ENCODE results near the gene PRRG4. TPM values are rescaled to one million over a fixed set of nuclear protein-coding genes. Genes with fewer than 3 reads are reported as not detected.

The PRRG4 gene
- total and polyA plus RNA-seq, 2 experiments from 2014 or later: 1.6 to 1.9 TPM

DNA sequence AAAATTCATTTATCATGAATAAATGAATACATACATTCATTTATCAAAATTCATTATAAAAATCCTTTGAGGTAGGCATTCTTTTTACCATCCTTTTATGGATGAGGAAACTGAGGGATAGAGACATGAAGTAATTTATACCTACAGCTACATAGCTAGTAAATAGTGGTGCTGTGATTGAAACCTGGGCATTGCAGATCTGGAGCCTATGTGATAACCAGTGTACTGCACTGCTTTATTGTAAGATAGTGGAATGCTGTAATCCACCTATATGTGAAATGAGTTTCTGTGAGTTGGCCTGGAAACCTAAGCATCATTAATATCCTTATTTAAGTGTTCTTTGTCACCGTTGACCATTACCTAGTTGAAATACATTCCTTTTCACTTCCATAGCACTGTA is 67.4 kb downstream of the PRRG4 start:
- peaks cover 58% of the 10 kb centered on the region for H3K4me1 Mint-ChIP-seq
- no peak overlapping the region for H3K27ac Mint-ChIP-seq

DNA sequence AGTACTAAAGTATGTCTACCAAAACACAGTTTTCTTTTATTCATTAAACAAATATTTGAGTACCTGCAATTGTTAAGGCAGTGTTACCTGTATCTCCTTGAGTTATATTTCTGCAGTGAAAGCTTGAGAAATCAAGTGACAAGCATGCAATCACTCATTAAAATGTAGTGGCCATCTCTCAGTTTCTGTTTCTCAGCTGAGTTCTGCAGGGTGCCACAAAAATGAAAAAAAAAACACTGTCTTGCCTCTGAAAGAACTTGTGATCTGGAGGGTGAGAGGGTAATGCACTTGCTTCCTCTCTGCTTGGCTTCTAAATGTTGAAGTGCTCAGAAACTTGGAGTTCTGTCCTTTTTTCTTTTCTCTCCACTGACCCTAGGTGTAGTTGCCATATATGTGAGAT is 69.7 kb downstream of the PRRG4 start:
- H3K4me2 ChIP-seq: no peak overlapping the region
- peaks cover 4% of the 10 kb centered on the region; the same call in 1 of the 2 replicates for H3K36me3 ChIP-seq (ENCODE audit: insufficient read depth)
- no peak overlapping the region for H2AFZ ChIP-seq
- TF ChIP-seq EZH2phosphoT487 (IDR thresholded peaks at IDR 0.05; ENCODE audit: unreplicated experiment) (no peak), CREB1 (CRISPR knock-in tag; IDR thresholded peaks at IDR 0.05; ENCODE audit: low read depth) (no peak), JUNB (IDR thresholded peaks at IDR 0.05; ENCODE audit: unreplicated experiment) (no peak), EZH2 (IDR thresholded peaks at IDR 0.05; ENCODE audit: low read depth, unreplicated experiment) (no peak), POLR2AphosphoS5 (IDR thresholded peaks at IDR 0.05; ENCODE audit: low read depth) (no peak), NANOG (IDR thresholded peaks at IDR 0.05; ENCODE audit: borderline replicate concordance) (no peak), ZNF462 (CRISPR knock-in tag; IDR thresholded peaks at IDR 0.05) (no peak), ZNF114 (CRISPR knock-in tag; IDR thresholded peaks at IDR 0.05) (no peak), STAT1 (IDR thresholded peaks at IDR 0.05; ENCODE audit: unreplicated experiment) (no peak), ZNF331 (CRISPR knock-in tag; IDR thresholded peaks at IDR 0.05; ENCODE audit: low read depth) (no peak)
- TF ChIP-seq, protein P1, sequence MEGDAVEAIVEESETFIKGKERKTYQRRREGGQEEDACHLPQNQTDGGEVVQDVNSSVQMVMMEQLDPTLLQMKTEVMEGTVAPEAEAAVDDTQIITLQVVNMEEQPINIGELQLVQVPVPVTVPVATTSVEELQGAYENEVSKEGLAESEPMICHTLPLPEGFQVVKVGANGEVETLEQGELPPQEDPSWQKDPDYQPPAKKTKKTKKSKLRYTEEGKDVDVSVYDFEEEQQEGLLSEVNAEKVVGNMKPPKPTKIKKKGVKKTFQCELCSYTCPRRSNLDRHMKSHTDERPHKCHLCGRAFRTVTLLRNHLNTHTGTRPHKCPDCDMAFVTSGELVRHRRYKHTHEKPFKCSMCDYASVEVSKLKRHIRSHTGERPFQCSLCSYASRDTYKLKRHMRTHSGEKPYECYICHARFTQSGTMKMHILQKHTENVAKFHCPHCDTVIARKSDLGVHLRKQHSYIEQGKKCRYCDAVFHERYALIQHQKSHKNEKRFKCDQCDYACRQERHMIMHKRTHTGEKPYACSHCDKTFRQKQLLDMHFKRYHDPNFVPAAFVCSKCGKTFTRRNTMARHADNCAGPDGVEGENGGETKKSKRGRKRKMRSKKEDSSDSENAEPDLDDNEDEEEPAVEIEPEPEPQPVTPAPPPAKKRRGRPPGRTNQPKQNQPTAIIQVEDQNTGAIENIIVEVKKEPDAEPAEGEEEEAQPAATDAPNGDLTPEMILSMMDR (conservative IDR thresholded peaks at IDR 0.05; ENCODE audit: low read depth in 2 of 2): no peak
- TF ChIP-seq, protein P2, sequence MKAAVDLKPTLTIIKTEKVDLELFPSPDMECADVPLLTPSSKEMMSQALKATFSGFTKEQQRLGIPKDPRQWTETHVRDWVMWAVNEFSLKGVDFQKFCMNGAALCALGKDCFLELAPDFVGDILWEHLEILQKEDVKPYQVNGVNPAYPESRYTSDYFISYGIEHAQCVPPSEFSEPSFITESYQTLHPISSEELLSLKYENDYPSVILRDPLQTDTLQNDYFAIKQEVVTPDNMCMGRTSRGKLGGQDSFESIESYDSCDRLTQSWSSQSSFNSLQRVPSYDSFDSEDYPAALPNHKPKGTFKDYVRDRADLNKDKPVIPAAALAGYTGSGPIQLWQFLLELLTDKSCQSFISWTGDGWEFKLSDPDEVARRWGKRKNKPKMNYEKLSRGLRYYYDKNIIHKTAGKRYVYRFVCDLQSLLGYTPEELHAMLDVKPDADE (IDR thresholded peaks at IDR 0.05): no peak
- DNase-seq (ENCODE audit: low spot score) (no peak), ATAC-seq (no peak)
- peaks cover 9% of the 10 kb centered on the region for H3K27me3 Mint-ChIP-seq (ENCODE audit: insufficient read depth, low read depth, poor library complexity)
- H3K27ac ChIP-seq (ENCODE audit: low read depth): no peak overlapping the region
- H3K4me1 ChIP-seq (ENCODE audit: insufficient read depth): peaks cover 69% of the 10 kb centered on the region
- no peak overlapping the region for H3K4me3 ChIP-seq
- H3K4me1 Mint-ChIP-seq: peaks cover 78% of the 10 kb centered on the region
- no peak overlapping the region for H3K4me3 Mint-ChIP-seq
- H3K79me2 ChIP-seq (replicated peaks; ENCODE audit: insufficient read depth): peaks cover 100% of the 10 kb centered on the region
- no peaks in the 10 kb centered on the region for H3K9me3 Mint-ChIP-seq
- H4K20me1 ChIP-seq (replicated peaks; ENCODE audit: insufficient read depth): peaks cover 85% of the 10 kb centered on the region
- H3K9me2 ChIP-seq (ENCODE audit: insufficient read depth): no peaks in the 10 kb centered on the region
- no peaks in the 10 kb centered on the region for H3F3A ChIP-seq (replicated peaks; ENCODE audit: low read depth)
- H3K36me3 Mint-ChIP-seq (ENCODE audit: low read depth): peaks cover 66% of the 10 kb centered on the region
- no peaks in the 10 kb centered on the region for H3K27me3 ChIP-seq (ENCODE audit: insufficient read depth)
- no peak overlapping the region for H3K27ac Mint-ChIP-seq

More for the DNA sequence above, 67.4 kb downstream of the PRRG4 start:
- ATAC-seq: no peak
- no peak for DNase-seq (ENCODE audit: low spot score)
- Histone ChIP-seq H3K27me3 (ENCODE audit: insufficient read depth) (no peaks in the 10 kb centered on the region), H3K79me2 (replicated peaks; ENCODE audit: insufficient read depth) (peaks cover 89% of the 10 kb centered on the region), H3K27ac (ENCODE audit: low read depth) (no peak overlapping the region), H3K36me3 (ENCODE audit: insufficient read depth) (peaks cover 4% of the 10 kb centered on the region; the same call in 1 of the 2 replicates), H3K9me2 (ENCODE audit: insufficient read depth) (no peaks in the 10 kb centered on the region), H3K4me1 (ENCODE audit: insufficient read depth) (peaks cover 58% of the 10 kb centered on the region), H2AFZ (no peak overlapping the region), H3K4me3 (peak overlapping the region; percentile 11; the same call in 1 of the 2 replicates), H3F3A (replicated peaks; ENCODE audit: low read depth) (no peaks in the 10 kb centered on the region), H3K4me2 (peak overlapping the region; percentile 63), H4K20me1 (replicated peaks; ENCODE audit: insufficient read depth) (peaks cover 65% of the 10 kb centered on the region)
- H3K36me3 Mint-ChIP-seq (ENCODE audit: low read depth): peaks cover 56% of the 10 kb centered on the region
- no peak overlapping the region for H3K4me3 Mint-ChIP-seq
- TF ChIP-seq EZH2 (IDR thresholded peaks at IDR 0.05; ENCODE audit: low read depth, unreplicated experiment) (no peak), NANOG (IDR thresholded peaks at IDR 0.05; ENCODE audit: borderline replicate concordance) (no peak), POLR2AphosphoS5 (IDR thresholded peaks at IDR 0.05; ENCODE audit: low read depth) (no peak), ZNF114 (CRISPR knock-in tag; IDR thresholded peaks at IDR 0.05) (no peak)
- H3K9me3 Mint-ChIP-seq: peaks cover under 1% of the 10 kb centered on the region; the same call in 1 of the 3 replicates
- H3K27me3 Mint-ChIP-seq (ENCODE audit: insufficient read depth, low read depth, poor library complexity): peaks cover 12% of the 10 kb centered on the region
